GM21515 (cell line): Measurements from ENCODE around the gene C1orf159.
"Not testable (repeated sequence)": the region's sequence is repeated elsewhere in the genome, so short reads cannot be mapped to it uniquely, and the experiment has no call there.

Experiments used
- ATAC-seq: cut with Tn5 transposase; IDR thresholded peaks from one replicate; pipeline ENCODE4 v1.9.1; 2021; ENCODE audit not compliant: unreplicated experiment

Gene C1orf159

DNA sequence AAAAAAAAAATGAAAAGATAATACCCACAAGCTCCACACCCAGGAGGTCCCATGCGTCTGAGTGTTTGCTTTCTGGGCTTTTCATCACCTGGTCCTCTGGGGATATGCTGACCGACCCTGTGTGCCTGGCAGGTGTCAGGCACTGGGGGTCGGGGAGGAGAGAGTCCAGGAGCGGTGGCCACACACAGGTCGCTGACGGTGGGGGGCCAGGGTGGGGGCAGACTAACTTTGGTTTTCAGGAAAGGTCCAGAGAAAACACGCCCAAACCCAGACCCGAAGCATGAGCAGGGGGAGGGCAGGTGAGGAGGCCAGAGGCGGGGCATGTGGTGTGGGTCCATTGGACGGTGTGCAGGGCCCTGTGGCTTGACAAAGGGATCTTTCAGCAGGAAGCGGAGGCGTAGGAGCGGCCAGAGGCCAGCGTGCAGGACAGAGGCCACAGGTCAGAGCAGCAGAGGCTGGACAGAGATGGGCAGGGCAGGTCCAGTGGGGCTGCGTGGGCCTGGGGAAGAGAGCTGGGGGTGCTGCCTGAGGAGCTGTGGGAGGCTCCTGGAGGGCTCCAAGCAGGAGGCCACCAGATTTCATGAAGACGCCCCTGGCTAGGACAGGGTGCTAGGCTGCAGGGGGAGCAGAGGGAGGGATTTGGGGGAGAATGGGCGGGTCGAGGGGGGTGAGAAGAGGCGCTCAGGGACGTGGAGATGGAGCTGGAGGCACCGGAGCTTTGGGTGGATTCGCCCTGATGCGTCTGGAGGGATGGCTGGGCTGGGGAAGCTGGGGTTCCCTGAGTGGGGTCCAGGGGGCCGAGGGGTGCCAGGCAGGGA is 57.6 kb downstream of the C1orf159 start:
- ATAC-seq: no peak

DNA sequence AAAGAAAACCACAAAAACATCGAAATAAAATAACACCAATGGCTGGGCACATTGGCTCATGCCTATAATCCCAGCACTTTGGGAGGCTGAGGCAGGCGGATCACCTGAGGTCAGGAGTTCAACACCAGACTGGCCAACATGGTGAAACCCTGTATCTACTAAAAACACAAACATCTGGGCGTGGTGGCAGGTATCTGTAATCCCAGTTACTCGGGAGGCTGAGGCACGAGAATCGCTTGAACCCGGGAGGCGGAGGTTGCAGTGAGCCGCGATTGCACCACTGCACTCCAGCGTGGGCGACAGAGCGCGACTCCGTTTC is 58.2 kb downstream of the C1orf159 start:
- not testable (repeated sequence) for ATAC-seq

DNA sequence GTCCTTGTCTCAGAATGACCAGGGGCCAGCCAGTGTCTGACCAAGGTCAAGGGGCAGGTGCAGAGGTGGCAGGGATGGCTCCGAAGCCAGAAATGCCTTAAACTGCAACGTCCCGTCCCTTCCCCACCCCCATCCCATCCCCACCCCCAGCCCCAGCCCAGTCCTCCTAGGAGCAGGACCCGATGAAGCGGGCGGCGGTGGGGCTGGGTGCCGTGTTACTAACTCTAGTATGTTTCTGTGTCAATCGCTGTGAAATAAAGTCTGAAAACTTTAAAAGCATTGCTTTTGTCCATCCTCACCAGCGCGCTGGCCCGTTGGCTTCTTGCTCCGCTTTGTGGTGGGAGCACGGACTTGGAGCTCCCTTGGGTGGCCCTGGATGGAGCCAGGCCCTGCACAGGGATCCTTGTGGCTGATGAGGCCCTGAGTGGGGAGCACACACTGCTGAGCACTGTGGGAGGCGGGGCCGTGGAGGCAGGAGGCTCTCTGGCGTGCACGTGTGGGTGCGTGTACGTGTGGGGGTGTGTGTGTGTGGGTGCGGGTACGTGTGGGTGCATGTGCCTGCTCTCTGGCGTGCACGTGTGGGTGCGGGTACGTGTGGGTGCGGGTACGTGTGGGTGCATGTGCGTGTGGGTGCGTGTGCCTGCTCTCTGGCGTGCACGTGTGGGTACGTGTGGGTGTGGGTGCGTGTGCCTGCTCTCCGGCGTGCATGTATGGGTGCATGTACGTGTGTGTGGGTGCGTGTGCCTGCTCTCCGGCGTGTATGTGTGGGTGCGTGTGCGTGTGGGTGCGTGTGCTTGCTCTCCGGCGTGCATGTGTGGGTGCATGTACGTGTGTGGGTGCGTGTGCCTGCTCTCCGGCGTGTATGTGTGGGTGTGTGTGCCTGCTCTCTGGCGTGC is 59.8 kb downstream of the C1orf159 start:
- ATAC-seq: no peak

DNA sequence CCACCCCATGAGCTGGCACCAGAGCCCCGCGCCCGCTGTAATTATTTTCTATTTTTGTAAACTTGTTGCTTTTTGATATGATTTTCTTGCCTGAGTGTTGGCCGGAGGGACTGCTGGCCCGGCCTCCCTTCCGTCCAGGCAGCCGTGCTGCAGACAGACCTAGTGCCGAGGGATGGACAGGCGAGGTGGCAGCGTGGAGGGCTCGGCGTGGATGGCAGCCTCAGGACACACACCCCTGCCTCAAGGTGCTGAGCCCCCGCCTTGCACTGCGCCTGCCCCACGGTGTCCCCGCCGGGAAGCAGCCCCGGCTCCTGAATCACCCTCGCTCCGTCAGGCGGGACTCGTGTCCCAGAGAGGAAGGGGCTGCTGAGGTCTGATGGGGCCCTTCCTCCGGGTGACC is 60.9 kb downstream of the C1orf159 start:
- ATAC-seq: no peak

DNA sequence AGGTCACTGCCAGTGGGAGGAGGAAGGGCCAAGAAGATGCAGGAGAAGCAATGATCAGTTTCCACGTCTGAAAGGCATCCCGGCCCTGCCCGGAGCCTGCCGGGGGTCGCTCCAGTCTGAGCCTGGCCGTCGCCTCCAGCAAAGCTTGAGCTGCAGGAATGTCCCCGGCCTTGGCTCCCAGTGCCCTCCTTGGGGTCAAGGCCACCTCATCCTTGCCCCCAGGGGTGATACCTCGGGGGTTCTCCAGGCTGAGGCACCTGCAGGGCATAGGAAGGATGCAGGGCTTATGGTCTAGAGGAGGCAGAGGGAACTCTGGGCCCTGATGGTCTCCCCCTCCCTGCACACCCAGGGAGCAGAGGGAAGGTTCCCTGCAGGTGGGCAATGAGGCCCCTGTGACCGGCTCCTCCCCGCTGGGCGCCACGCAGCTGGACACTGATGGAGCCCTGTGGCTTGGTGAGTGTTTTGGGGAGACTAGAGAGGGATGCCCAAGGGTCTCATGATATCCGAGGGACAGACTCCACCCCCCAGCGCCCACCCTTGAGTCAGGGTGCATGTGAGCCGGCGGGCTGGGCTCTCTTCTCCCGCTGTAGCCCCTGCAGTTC is 61.7 kb downstream of the C1orf159 start:
- no peak for ATAC-seq

DNA sequence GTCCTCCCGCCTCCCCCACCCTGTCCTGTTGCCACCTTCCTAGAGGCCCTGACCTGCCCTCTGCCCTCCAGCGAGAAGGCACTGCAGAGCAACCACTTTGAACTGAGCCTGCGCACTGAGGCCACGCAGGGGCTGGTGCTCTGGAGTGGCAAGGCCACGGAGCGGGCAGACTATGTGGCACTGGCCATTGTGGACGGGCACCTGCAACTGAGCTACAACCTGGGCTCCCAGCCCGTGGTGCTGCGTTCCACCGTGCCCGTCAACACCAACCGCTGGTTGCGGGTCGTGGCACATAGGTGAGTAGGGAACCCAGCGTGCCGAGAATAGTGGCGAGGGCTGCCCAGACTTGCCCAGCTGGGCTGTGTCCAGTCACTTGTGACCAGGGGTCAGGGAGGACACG is 62.2 kb downstream of the C1orf159 start:
- ATAC-seq: no peak

DNA sequence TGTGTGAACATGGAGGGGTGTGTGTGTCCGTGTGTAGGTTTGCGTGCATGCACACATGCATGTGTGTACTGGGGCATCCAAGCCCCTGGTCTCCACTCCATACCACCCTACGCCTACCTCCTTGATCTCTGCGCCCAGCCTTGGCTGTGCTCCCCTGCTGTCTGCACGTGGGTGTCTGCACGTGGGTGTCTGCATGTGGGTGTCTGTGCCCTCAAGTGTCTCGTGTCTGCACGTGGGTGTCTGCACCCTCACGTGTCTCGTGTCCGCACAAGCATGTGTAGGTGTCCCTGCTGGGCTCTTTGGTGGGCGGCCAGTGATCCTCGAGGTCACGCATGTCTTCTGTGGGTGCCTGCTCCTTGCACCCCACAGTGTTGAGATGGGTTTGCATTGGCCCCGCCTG is 62.9 kb downstream of the C1orf159 start:
- ATAC-seq: no peak

DNA sequence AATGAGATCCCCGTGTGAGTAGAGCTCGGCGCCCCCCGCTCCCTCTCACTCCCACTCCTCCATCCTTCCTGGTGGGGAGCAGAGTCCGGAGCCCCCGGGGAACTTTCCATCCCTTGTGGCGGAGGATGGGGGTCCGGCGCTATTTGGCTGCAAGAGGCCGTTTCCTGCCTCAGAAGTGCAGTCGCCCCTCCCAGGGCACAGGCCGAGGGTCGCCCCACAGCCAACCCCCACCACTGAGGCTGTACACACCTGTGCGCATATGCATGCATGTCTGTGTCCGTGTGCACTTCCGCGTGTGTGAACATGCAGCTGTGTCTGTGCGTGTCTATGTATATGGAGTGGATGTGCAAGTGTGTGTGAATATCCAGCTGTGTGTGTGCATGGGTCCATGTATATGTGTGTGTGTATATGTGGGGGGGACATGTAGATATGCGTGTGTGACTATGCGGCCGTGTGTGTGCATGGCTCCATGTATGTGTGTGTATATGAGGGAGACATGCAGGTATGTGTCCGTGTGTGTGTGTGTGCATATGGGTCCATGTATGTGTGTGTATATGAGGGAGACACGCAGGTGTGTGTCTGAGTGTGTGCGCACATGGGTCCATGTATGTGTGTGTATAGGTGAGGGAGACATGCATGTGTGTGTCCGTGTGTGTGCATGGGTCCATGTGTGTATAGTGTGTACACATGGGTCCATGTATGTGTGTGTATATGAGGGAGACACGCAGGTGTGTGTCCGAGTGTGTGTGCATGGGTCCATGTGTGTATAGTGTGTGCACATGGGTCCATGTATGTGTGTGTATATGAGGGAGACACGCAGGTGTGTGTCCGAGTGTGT is 63.7 kb downstream of the C1orf159 start:
- no peak for ATAC-seq

DNA sequence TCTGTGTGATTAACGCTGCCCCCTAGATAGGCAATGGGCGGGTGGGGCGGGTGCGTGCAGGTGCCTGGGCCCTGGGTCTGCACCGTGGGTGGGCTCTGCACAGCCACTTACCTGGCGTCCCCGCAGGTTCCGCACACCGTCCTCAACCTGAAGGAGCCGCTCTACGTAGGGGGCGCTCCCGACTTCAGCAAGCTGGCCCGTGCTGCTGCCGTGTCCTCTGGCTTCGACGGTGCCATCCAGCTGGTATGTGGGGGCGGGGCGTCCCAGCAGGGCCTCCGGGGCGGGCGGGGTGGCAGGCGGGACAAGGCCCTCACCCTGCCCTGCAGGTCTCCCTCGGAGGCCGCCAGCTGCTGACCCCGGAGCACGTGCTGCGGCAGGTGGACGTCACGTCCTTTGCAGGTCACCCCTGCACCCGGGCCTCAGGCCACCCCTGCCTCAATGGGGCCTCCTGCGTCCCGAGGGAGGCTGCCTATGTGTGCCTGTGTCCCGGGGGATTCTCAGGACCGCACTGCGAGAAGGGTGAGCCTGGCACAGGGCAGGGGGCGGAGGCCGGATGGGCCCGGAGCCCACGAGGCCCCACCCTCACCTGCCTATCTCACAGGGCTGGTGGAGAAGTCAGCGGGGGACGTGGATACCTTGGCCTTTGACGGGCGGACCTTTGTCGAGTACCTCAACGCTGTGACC is 64.6 kb downstream of the C1orf159 start:
- ATAC-seq: no peak

DNA sequence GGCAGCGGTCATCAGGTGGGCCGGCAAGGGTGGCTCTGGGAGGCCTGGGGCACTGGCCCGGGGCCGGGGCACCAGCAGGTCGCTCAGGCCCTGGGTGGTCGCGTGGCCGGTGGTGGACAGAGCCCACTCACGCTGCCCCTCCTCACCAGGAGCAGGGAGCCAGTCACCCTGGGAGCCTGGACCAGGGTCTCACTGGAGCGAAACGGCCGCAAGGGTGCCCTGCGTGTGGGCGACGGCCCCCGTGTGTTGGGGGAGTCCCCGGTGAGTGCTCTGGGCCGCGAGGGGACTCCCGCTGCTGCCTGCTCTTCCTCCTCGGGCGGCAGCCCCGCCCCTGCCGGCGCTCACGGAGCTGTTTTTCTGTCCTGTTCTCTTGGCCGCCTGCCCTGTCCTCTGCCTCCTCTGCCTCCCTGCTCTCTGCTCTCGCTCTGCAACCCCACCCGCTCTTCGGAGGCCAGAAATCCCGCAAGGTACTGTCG is 65.3 kb downstream of the C1orf159 start:
- ATAC-seq: no peak

DNA sequence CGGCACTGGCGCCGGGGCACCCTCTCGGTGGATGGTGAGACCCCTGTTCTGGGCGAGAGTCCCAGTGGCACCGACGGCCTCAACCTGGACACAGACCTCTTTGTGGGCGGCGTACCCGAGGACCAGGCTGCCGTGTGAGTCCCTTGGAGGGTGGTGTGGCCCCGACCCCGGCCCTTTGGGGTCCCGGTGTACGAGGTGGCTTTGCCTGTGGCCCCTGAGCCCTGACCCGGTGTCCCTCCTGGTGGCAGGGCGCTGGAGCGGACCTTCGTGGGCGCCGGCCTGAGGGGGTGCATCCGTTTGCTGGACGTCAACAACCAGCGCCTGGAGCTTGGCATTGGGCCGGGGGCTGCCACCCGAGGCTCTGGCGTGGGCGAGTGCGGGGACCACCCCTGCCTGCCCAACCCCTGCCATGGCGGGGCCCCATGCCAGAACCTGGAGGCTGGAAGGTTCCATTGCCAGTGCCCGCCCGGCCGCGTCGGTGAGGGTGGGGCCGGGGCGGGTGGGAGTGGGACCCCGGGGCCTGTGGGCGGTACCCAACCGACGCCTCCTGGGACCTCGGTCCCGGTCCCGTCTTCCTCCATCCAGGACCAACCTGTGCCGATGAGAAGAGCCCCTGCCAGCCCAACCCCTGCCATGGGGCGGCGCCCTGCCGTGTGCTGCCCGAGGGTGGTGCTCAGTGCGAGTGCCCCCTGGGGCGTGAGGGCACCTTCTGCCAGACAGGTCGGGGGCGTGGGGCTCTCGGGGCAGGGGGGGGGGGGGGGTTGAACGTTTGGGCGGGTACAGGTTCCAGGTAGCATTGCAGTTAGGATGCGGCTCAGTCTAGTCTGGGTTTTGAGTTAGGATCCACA is 66.3 kb downstream of the C1orf159 start:
- no peak for ATAC-seq

DNA sequence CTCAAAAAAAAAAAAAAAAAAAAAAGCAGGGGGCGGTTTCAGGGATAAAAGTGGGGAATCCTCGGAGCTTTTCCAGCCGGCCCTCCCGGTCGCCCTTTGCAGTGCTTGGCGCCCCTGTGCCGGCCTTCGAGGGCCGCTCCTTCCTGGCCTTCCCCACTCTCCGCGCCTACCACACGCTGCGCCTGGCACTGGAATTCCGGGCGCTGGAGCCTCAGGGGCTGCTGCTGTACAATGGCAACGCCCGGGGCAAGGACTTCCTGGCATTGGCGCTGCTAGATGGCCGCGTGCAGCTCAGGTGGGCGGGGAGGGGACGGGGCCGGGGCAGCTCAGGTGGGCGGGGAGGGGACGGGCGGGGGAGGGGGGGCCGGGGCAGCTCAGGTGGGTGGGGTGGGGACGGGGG is 67.1 kb downstream of the C1orf159 start:
- ATAC-seq: no peak

DNA sequence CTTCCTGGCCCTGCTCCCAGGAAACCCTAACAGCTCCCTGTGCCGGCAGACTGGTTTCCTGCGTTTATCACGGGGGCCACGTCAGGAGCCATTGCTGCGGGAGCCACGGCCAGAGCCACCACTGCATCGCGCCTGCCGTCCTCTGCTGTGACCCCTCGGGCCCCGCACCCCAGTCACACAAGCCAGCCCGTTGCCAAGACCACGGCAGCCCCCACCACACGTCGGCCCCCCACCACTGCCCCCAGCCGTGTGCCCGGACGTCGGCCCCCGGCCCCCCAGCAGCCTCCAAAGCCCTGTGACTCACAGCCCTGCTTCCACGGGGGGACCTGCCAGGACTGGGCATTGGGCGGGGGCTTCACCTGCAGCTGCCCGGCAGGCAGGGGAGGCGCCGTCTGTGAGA is 67.9 kb downstream of the C1orf159 start:
- no peak for ATAC-seq

DNA sequence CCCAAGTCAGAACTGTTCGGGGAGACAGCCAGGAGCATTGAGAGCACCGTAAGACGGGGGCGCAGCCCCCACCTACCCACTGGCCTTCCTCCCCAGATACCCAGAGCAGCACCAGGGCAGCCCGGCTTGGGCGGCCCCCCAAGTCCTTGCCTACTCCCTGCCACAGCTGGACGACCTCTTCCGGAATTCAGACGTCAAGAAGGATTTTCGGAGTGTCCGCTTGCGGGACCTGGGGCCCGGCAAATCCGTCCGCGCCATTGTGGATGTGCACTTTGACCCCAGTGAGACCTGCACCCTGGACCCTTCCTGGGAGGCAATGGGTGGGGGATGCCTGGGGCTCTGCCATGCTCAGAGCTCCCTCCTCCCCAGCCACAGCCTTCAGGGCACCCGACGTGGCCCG is 68.5 kb downstream of the C1orf159 start:
- no peak for ATAC-seq

DNA sequence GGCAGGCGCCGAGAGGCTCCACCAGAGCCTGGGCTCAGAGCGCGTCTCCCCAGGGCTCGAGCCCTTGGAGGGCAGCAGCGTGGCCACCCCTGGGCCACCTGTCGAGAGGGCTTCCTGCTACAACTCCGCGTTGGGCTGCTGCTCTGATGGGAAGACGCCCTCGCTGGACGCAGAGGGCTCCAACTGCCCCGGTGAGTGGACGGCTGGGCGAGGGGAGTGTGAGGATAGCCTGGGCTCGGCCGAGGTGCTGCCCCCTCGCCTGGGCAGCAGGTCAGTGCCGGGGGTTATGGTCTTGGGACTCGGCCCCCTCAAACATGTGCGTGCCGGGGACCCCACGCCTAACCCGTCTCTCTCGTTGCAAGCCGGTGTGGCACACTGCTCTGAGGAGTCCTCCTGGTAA is 69.1 kb downstream of the C1orf159 start:
- no peak for ATAC-seq

DNA sequence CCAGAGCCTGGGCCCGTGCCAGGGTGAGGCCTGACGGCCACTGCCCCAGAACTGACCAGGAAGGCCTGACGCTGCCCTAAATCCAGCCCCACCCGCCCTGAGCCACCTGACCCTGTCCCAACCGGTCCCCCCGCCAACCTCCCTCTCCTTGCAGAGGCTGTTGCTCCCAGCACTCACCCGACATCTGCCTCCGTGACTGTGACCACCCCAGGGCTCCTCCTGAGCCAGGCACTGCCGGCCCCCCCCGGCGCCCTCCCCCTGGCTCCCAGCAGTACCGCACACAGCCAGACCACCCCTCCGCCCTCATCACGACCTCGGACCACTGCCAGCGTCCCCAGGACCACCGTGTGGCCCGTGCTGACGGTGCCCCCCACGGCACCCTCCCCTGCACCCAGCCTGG is 69.6 kb downstream of the C1orf159 start:
- no peak for ATAC-seq

DNA sequence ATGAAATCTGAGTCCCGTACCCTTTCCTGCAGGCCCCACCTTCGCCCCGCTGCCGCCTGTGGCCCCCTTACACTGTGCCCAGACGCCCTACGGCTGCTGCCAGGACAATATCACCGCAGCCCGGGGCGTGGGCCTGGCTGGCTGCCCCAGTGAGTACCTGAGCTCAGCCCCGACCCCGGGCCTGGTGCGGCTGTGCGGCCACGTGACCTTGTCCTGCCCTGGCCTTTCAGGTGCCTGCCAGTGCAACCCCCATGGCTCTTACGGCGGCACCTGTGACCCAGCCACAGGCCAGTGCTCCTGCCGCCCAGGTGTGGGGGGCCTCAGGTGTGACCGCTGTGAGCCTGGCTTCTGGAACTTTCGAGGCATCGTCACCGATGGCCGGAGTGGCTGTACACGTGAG is 70.8 kb downstream of the C1orf159 start:
- ATAC-seq: no peak

DNA sequence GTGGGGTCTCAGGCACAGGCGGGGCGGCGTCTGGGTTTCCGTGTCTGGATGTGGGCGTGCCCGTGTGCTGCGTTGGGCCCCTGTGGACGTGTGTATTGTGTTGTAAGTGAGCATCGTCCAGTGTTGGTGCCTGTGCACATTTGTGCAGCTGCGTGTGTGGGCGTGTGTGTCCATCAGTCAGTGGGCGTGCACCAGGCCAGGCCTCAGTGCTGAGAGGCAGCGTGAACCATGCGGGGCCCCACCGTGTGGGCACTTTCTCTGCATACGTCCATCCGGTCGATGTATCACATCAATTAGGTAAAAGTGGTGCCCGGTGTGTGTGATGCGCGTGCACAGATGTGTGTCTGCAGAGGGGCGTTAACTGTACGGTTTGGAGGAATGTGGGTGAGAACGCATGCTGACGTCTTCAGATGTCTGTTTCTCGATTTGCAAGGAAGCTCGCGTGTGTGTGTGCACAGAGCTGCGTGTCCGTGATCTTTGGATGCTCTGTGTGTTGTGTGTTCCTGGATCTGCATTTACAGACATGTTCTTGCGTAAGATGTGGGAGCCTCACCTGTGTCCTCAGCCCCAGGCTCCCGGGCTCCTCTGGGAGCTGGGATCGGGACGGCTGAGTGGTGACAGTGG is 71.3 kb downstream of the C1orf159 start:
- ATAC-seq: no peak

DNA sequence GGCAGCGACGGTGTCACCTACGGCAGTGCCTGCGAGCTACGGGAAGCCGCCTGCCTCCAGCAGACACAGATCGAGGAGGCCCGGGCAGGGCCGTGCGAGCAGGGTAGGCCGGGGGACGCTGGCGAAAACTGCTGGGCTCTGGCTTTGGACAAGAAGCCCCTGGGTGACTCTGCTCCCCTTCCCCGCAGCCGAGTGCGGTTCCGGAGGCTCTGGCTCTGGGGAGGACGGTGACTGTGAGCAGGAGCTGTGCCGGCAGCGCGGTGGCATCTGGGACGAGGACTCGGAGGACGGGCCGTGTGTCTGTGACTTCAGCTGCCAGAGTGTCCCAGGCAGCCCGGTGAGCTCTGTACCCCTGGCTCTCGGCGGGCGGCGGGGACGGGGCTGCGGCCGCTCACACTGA is 72.0 kb downstream of the C1orf159 start:
- no peak for ATAC-seq
